DND-41 (cell line): ENCODE results near the gene FBXO46.
"Not testable (repeated sequence)": the region's sequence is repeated elsewhere in the genome, so short reads cannot be mapped to it uniquely, and the experiment has no call there.

Experiments
- ATAC-seq: fragments of 200-7000 bp; cut with Tn5 transposase; 3 replicates; pipeline ENCODE4 v1.9.1; 2021; ENCODE audit warnings: low read depth; ENCODE audit not compliant: insufficient read depth
- DNase-seq: peaks from one replicate; pipeline ENCODE4 v3.0.0-alpha.2; 2020
- H2AFZ ChIP-seq: 2 replicates; pipeline ENCODE4 v1.6.0; 2012; ENCODE audit warnings: low read depth, low read length
- H3K27ac ChIP-seq: 2 replicates; pipeline ENCODE4 v1.5.1; 2012; ENCODE audit warnings: low read length, inconsistent platforms
- H3K27me3 ChIP-seq: fragments of 200-600 bp; sonication (generic); 2 replicates; pipeline ENCODE4 v1.6.0; 2012; ENCODE audit warnings: low read length, mild to moderate bottlenecking, inconsistent platforms; ENCODE audit not compliant: insufficient read depth, poor library complexity
- H3K36me3 ChIP-seq: 2 replicates; pipeline ENCODE4 v1.5.1; 2012; ENCODE audit warnings: low read length, inconsistent platforms; ENCODE audit not compliant: insufficient read depth
- H3K4me1 ChIP-seq: 2 replicates; pipeline ENCODE4 v1.5.1; 2012; ENCODE audit warnings: mild to moderate bottlenecking, low read length; ENCODE audit not compliant: insufficient read depth
- H3K4me2 ChIP-seq: 2 replicates; pipeline ENCODE4 v1.6.0; 2012; ENCODE audit warnings: mild to moderate bottlenecking, moderate library complexity, low read length, inconsistent platforms; ENCODE audit not compliant: insufficient read depth
- H3K4me3 ChIP-seq, 2 experiments: fragments of 200-600 bp in 1 of 2; shearing (Covaris generic) in 1 of 2; 2 replicates each; pipeline ENCODE4 v1.5.1; 2012 to 2016; ENCODE audit warnings: inconsistent platforms in 2 of 2, low read length in 2 of 2, mild to moderate bottlenecking in 2 of 2, low read depth in 1 of 2, moderate library complexity in 1 of 2
- H3K79me2 ChIP-seq: 2 replicates; pipeline ENCODE4 v1.6.0; 2012; ENCODE audit warnings: low read length, inconsistent platforms; ENCODE audit not compliant: insufficient read depth
- H3K9ac ChIP-seq: 2 replicates; pipeline ENCODE4 v1.6.0; 2012; ENCODE audit warnings: low read depth, mild to moderate bottlenecking, inconsistent platforms, low read length, moderate library complexity
- H3K9me3 ChIP-seq: 2 replicates; pipeline ENCODE4 v1.5.1; 2012; ENCODE audit warnings: low read length, moderate library complexity, mild to moderate bottlenecking, inconsistent platforms; ENCODE audit not compliant: insufficient read depth, severe bottlenecking
- H4K20me1 ChIP-seq: 2 replicates; pipeline ENCODE4 v1.6.0; 2012; ENCODE audit warnings: low read length; ENCODE audit not compliant: insufficient read depth
- EZH2 ChIP-seq: IDR thresholded peaks from 3 replicates; pipeline ENCODE4 v1.6.1; 2012; ENCODE audit warnings: borderline replicate concordance, low read depth, mild to moderate bottlenecking, moderate library complexity, low read length, inconsistent platforms; ENCODE audit not compliant: severe bottlenecking
- TF ChIP-seq, protein P1 (sequence below): IDR thresholded peaks from 2 replicates; pipeline ENCODE4 v1.5.1; 2012; ENCODE audit warnings: borderline replicate concordance, low read length, moderate library complexity, mild to moderate bottlenecking; ENCODE audit not compliant: poor library complexity, severe bottlenecking; ENCODE audit errors: extremely low read depth

The FBXO46 gene

DNA sequence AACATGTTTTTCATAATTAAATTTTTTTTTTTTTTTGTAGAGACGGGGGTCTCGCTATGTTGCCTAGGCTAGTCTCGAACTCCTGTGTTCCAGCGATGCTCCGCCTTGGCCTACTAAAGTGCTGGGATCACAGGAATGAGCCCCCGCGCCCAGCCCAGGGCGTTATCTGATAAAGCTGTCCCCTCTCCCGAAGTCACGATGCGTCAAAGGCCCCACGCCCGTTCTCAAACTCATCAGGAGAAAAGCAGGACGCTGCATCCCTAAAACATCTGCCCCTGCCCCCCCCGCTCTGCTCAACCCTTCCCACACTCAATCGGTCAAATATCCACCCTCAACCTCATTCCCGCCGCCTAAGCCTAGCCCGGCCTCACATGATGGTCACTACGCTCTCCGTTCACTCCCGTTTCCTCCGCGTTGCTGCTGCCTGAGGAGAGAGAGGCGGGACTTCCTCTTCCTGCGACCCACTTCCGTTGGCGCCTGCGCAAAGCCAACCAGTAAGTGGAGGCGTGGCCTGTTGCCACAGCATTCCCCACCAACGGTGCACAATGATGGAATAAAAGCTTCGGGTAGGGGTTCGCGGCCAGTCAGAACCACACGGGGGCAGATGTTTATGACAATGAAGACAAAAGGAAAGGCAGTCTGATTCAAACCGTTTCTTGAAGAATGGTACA is 39.0 kb downstream of the FBXO46 start, which contains the start of gene SNRPD2:
Gene SNRPD2 (minus strand): TSS at position 438 of the 671 bp plus-strand sequence. CDS start 65 bp downstream, at position 373.
- H3K4me3 ChIP-seq = peak within 1 kb of the TSS; percentile 64 to 79
- H3K4me2 ChIP-seq = peak within 1 kb of the TSS; percentile 87
- H3K9ac ChIP-seq = peak within 1 kb of the TSS; percentile 77
- DNase-seq (peak; percentile 94), ATAC-seq (peak; percentile 53)
- H3K27ac ChIP-seq = peak within 1 kb of the TSS; percentile 93
- no peaks in the 10 kb centered on the region for H3K9me3 ChIP-seq
- TF ChIP-seq, protein P1, sequence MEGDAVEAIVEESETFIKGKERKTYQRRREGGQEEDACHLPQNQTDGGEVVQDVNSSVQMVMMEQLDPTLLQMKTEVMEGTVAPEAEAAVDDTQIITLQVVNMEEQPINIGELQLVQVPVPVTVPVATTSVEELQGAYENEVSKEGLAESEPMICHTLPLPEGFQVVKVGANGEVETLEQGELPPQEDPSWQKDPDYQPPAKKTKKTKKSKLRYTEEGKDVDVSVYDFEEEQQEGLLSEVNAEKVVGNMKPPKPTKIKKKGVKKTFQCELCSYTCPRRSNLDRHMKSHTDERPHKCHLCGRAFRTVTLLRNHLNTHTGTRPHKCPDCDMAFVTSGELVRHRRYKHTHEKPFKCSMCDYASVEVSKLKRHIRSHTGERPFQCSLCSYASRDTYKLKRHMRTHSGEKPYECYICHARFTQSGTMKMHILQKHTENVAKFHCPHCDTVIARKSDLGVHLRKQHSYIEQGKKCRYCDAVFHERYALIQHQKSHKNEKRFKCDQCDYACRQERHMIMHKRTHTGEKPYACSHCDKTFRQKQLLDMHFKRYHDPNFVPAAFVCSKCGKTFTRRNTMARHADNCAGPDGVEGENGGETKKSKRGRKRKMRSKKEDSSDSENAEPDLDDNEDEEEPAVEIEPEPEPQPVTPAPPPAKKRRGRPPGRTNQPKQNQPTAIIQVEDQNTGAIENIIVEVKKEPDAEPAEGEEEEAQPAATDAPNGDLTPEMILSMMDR = peak; percentile 6
- no peak for TF ChIP-seq EZH2
- peaks cover 46% of the 10 kb centered on the region for H3K36me3 ChIP-seq
- H3K4me1 ChIP-seq = peaks cover 26% of the 10 kb centered on the region
- H3K27me3 ChIP-seq = no peaks in the 10 kb centered on the region
- H3K79me2 ChIP-seq = peaks cover 46% of the 10 kb centered on the region
- H2AFZ ChIP-seq = peak within 1 kb of the TSS; percentile 89
- H4K20me1 ChIP-seq = peaks cover 29% of the 10 kb centered on the region

DNA sequence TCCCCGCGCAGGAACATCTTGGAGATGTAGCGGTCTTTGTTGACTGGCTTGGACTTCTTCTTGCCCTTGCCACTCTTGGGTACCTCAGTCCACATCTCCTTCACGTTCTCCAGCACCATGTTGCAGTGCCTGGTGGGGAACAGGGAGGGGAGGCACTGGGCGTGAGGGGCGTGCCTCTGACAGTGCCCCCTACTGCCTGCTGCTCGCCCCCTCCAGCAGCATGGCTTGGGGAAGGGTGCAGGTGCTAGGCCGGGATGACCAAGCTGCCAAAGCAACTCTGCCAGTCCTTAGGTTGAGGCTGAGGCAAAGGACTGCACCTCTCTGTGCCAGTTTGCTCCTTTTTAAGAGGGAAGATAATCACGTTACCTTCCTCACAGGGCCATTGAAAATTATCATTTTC is 43.1 kb downstream of the FBXO46 start:
- no peak overlapping the region for H2AFZ ChIP-seq
- peaks cover 26% of the 10 kb centered on the region for H4K20me1 ChIP-seq
- peaks cover 33% of the 10 kb centered on the region for H3K79me2 ChIP-seq
- H3K27ac ChIP-seq = no peak overlapping the region
- peaks cover 19% of the 10 kb centered on the region for H3K4me1 ChIP-seq
- no peaks in the 10 kb centered on the region for H3K9me3 ChIP-seq
- no peak overlapping the region for H3K4me3 ChIP-seq
- no peak for ATAC-seq
- TF ChIP-seq, protein P1 = peak; percentile 30
- TF ChIP-seq EZH2 = no peak
- H3K9ac ChIP-seq = no peak overlapping the region
- DNase-seq = no peak
- no peaks in the 10 kb centered on the region for H3K27me3 ChIP-seq
- H3K36me3 ChIP-seq = peaks cover 57% of the 10 kb centered on the region
- no peak overlapping the region for H3K4me2 ChIP-seq

DNA sequence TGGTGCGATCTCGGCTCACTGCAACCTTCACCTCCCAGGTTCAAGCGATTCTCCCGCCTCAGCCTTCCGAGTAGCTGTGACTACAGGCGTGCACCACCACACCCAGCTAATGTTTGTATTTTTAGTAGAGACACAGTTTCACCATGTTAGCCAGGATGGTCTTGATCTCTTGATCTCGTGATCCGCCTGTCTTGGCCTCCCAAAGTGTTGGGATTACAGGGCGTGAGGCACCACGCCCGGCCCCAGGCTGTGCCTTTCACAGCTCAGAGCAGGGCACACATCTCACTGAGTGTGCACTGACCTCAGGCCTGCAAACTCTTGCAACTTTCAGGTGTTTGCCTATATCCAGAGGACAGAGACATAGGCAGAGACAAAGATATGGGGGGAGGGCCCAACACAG is 45.7 kb downstream of the FBXO46 start:
- peaks cover 57% of the 10 kb centered on the region for H3K36me3 ChIP-seq
- H3K27me3 ChIP-seq = not testable (repeated sequence)

DNA sequence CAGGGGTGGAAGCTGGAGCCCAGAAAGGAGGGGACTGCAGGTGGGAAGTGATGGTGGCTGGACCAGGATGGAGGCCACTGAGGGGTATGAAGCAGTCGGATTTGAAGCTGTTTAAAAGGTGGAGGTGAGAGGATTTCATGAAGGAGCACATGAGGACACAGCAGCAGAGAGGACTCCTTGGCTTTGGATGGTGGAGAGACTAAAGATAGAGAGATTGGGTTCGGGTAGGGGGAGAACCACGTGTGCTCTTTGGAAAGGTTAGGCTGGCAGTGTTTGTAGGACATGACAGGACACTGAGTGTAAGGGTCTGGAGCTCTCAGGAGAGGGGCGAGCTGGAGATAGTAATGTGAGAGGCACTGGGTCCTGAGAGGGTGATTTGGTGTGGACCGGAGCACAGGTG is 47.8 kb downstream of the FBXO46 start:
- no peak for ATAC-seq
- H3K27ac ChIP-seq = no peak overlapping the region
- peaks cover 14% of the 10 kb centered on the region for H3K4me1 ChIP-seq
- H3K9me3 ChIP-seq = no peaks in the 10 kb centered on the region
- no peaks in the 10 kb centered on the region for H3K27me3 ChIP-seq
- peaks cover 7% of the 10 kb centered on the region for H4K20me1 ChIP-seq
- H3K36me3 ChIP-seq = peaks cover 38% of the 10 kb centered on the region
- H3K9ac ChIP-seq = no peak overlapping the region
- H2AFZ ChIP-seq = no peak overlapping the region
- 0 out of 2 replicates have a peak, but pooled peaks cover 2% of the 10 kb centered on the region for H3K79me2 ChIP-seq
- no peak for DNase-seq
- no peak for TF ChIP-seq EZH2
- TF ChIP-seq, protein P1 = no peak
- H3K4me3 ChIP-seq = no peak overlapping the region
- no peak overlapping the region for H3K4me2 ChIP-seq

More for the DNA sequence above, 45.7 kb downstream of the FBXO46 start:
- not testable (repeated sequence) for DNase-seq, H3K27ac ChIP-seq, ATAC-seq, H2AFZ ChIP-seq, H3K4me3 ChIP-seq, H3K9ac ChIP-seq, H3K4me2 ChIP-seq, H3K9me3 ChIP-seq
- peaks cover 19% of the 10 kb centered on the region for H4K20me1 ChIP-seq
- H3K79me2 ChIP-seq = peaks cover 16% of the 10 kb centered on the region
- peaks cover 21% of the 10 kb centered on the region for H3K4me1 ChIP-seq
